ENCODE results near the gene MTFR1L. TPM values are rescaled to one million over a fixed set of nuclear protein-coding genes. Genes with fewer than 3 reads are reported as not detected.

Gene MTFR1L
- polyA plus RNA-seq, 1 donor from 2014 or later: 115 TPM

DNA sequence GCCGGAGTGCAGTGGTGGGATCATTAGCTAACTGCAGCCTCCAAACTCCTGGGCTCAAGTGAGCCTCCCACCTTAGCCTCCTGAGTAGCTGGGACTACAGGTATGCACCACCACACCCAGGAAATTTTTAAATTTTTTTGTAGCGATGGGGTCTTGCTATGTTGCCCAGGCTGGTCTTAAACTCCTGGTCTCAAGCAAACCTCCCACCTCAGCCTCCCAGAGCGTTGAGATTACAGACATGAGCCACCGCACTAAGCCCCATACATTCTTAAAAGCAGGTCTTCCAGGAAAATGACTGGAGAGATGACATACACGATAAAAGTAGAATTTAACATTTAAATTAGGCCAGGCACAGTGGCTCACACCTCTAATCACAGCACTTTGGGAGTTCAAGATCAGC is 13.4 kb downstream of the MTFR1L start:
- Histone ChIP-seq H3K4me2 (ENCODE audit: low read length) (no peak overlapping the region), H3F3A (ENCODE audit: insufficient read depth, low read length, poor library complexity, severe bottlenecking) (no peaks in the 10 kb centered on the region), H2AFZ (ENCODE audit: low read depth, low read length) (no peak overlapping the region), H3K27ac (ENCODE audit: low read length) (no peak overlapping the region), H4K20me1 (ENCODE audit: insufficient read depth) (no peaks in the 10 kb centered on the region), H3K27me3 (ENCODE audit: insufficient read depth, low read depth, low read length) (no peaks in the 10 kb centered on the region), H3K9me2 (ENCODE audit: insufficient read depth, low read length) (no peaks in the 10 kb centered on the region), H3K36me3 (ENCODE audit: insufficient read depth, low read length) (no peaks in the 10 kb centered on the region), H3K9ac (ENCODE audit: low read length) (no peak overlapping the region), H3K4me3 (ENCODE audit: low read length) (no peak overlapping the region), H3K79me2 (replicated peaks; ENCODE audit: insufficient read depth, low read length) (no peaks in the 10 kb centered on the region), H3K9me3 (ENCODE audit: low read length) (no peaks in the 10 kb centered on the region)
- TF ChIP-seq TAF1 (IDR thresholded peaks at IDR 0.05; ENCODE audit: low read depth) (no peak), MXI1 (conservative IDR thresholded peaks at IDR 0.05; ENCODE audit: poor library complexity, severe bottlenecking) (no peak), RAD21 (conservative IDR thresholded peaks at IDR 0.05) (no peak), POLR2AphosphoS5 (IDR thresholded peaks at IDR 0.05) (no peak), EZH2 (IDR thresholded peaks at IDR 0.05; ENCODE audit: borderline replicate concordance, insufficient read depth, low read length, poor library complexity, severe bottlenecking) (no peak), EP300 (conservative IDR thresholded peaks at IDR 0.05; ENCODE audit: poor library complexity, severe bottlenecking) (no peak), SMC3 (conservative IDR thresholded peaks at IDR 0.05; ENCODE audit: poor library complexity) (no peak)
- TF ChIP-seq, protein P1, sequence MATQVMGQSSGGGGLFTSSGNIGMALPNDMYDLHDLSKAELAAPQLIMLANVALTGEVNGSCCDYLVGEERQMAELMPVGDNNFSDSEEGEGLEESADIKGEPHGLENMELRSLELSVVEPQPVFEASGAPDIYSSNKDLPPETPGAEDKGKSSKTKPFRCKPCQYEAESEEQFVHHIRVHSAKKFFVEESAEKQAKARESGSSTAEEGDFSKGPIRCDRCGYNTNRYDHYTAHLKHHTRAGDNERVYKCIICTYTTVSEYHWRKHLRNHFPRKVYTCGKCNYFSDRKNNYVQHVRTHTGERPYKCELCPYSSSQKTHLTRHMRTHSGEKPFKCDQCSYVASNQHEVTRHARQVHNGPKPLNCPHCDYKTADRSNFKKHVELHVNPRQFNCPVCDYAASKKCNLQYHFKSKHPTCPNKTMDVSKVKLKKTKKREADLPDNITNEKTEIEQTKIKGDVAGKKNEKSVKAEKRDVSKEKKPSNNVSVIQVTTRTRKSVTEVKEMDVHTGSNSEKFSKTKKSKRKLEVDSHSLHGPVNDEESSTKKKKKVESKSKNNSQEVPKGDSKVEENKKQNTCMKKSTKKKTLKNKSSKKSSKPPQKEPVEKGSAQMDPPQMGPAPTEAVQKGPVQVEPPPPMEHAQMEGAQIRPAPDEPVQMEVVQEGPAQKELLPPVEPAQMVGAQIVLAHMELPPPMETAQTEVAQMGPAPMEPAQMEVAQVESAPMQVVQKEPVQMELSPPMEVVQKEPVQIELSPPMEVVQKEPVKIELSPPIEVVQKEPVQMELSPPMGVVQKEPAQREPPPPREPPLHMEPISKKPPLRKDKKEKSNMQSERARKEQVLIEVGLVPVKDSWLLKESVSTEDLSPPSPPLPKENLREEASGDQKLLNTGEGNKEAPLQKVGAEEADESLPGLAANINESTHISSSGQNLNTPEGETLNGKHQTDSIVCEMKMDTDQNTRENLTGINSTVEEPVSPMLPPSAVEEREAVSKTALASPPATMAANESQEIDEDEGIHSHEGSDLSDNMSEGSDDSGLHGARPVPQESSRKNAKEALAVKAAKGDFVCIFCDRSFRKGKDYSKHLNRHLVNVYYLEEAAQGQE (IDR thresholded peaks at IDR 0.05; ENCODE audit: borderline replicate concordance): no peak
- TF ChIP-seq, protein P2, sequence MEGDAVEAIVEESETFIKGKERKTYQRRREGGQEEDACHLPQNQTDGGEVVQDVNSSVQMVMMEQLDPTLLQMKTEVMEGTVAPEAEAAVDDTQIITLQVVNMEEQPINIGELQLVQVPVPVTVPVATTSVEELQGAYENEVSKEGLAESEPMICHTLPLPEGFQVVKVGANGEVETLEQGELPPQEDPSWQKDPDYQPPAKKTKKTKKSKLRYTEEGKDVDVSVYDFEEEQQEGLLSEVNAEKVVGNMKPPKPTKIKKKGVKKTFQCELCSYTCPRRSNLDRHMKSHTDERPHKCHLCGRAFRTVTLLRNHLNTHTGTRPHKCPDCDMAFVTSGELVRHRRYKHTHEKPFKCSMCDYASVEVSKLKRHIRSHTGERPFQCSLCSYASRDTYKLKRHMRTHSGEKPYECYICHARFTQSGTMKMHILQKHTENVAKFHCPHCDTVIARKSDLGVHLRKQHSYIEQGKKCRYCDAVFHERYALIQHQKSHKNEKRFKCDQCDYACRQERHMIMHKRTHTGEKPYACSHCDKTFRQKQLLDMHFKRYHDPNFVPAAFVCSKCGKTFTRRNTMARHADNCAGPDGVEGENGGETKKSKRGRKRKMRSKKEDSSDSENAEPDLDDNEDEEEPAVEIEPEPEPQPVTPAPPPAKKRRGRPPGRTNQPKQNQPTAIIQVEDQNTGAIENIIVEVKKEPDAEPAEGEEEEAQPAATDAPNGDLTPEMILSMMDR (IDR thresholded peaks at IDR 0.05; ENCODE audit: poor library complexity, severe bottlenecking): no peak

DNA sequence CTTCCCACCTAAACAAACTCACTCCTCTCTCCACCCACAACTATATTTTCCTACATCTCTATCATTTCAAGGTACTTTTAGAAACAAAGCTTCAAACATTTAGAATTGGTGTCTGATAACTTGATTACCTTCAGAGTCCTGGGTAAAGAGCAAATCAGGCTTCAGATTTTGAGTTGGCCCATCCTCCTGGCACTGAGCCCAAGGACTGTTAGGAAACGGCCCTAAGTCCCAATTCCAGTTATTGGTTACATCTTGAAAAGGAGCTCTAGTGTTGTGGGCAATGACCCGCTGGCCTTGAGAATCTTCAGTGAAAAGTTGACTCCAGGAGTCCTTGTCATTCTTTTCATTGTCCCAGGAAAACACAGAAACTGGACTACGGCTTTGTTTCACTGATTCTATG is 15.1 kb downstream of the MTFR1L start:
- Histone ChIP-seq H3K27ac (ENCODE audit: low read length) (no peak overlapping the region), H3K9ac (ENCODE audit: low read length) (no peak overlapping the region), H3K27me3 (ENCODE audit: insufficient read depth, low read depth, low read length) (no peaks in the 10 kb centered on the region), H4K20me1 (ENCODE audit: insufficient read depth) (no peaks in the 10 kb centered on the region), H3K4me2 (ENCODE audit: low read length) (no peak overlapping the region), H2AFZ (ENCODE audit: low read depth, low read length) (no peak overlapping the region), H3K36me3 (ENCODE audit: insufficient read depth, low read length) (no peaks in the 10 kb centered on the region), H3K4me3 (ENCODE audit: low read length) (no peak overlapping the region), H3K79me2 (replicated peaks; ENCODE audit: insufficient read depth, low read length) (no peaks in the 10 kb centered on the region), H3K9me3 (ENCODE audit: low read length) (no peaks in the 10 kb centered on the region), H3F3A (ENCODE audit: insufficient read depth, low read length, poor library complexity, severe bottlenecking) (no peaks in the 10 kb centered on the region), H3K9me2 (ENCODE audit: insufficient read depth, low read length) (no peaks in the 10 kb centered on the region)
- TF ChIP-seq POLR2AphosphoS5 (IDR thresholded peaks at IDR 0.05) (no peak), EP300 (conservative IDR thresholded peaks at IDR 0.05; ENCODE audit: poor library complexity, severe bottlenecking) (no peak), MXI1 (conservative IDR thresholded peaks at IDR 0.05; ENCODE audit: poor library complexity, severe bottlenecking) (no peak), SMC3 (conservative IDR thresholded peaks at IDR 0.05; ENCODE audit: poor library complexity) (no peak), TAF1 (IDR thresholded peaks at IDR 0.05; ENCODE audit: low read depth) (no peak), EZH2 (IDR thresholded peaks at IDR 0.05; ENCODE audit: borderline replicate concordance, insufficient read depth, low read length, poor library complexity, severe bottlenecking) (no peak), RAD21 (conservative IDR thresholded peaks at IDR 0.05) (no peak)
- TF ChIP-seq, protein P2 (IDR thresholded peaks at IDR 0.05; ENCODE audit: poor library complexity, severe bottlenecking): no peak
- TF ChIP-seq, protein P1 (IDR thresholded peaks at IDR 0.05; ENCODE audit: borderline replicate concordance): no peak

Data from neural cell (in vitro differentiated cells).